ENCODE results near the gene FOXQ1. TPM values are rescaled to one million over a fixed set of nuclear protein-coding genes. Genes with fewer than 3 reads are reported as not detected.

The FOXQ1 gene
- polyA plus RNA-seq, 1 of the 3 experiments (the other 2 are of a cell fraction) = not detected

- peaks cover 5% of the 10 kb centered on the region; the same call in 1 of the 2 replicates for H3K27me3 ChIP-seq (ENCODE audit: insufficient read depth)
- H2AFZ ChIP-seq (ENCODE audit: low read depth) = no peak overlapping the region
- H4K20me1 ChIP-seq (ENCODE audit: insufficient read depth) = no peaks in the 10 kb centered on the region
- ChIA-PET POLR2A (no interaction called here), CTCF (no interaction called here)
- no peaks in the 10 kb centered on the region for H3K36me3 ChIP-seq (replicated peaks in 1 of 2; ENCODE audit: control insufficient read depth in 1 of 2, insufficient read depth in 2 of 2, low read length in 1 of 2)
- no peak overlapping the region for H3K4me2 ChIP-seq
- no peak overlapping the region for H3K9ac ChIP-seq
- no peak overlapping the region for H3K4me3 ChIP-seq (ENCODE audit: low read depth in 2 of 2, low read length in 1 of 2)
- H3K27ac ChIP-seq (ENCODE audit: low read depth in 2 of 2, low read length in 1 of 2) = no peak overlapping the region
- WGBS (ENCODE audit: low lambda C conversion rate) = 9% methylated on average over 3 of the region's 3 CpGs
- no peak for TF ChIP-seq SMC3 (IDR thresholded peaks at IDR 0.05; ENCODE audit: low read depth, low read length)
- no peak for TF ChIP-seq SIN3A (IDR thresholded peaks at IDR 0.05; ENCODE audit: borderline replicate concordance, low read depth, low read length)
- TF ChIP-seq ZBTB33 (IDR thresholded peaks at IDR 0.05; ENCODE audit: borderline replicate concordance, low read depth) = no peak
- TF ChIP-seq JUND (IDR thresholded peaks at IDR 0.05) = no peak
- TF ChIP-seq MXI1 (IDR thresholded peaks at IDR 0.05; ENCODE audit: low read depth, low read length) = no peak
- no peak for TF ChIP-seq TEAD4 (IDR thresholded peaks at IDR 0.05; ENCODE audit: borderline replicate concordance, insufficient read depth)
- TF ChIP-seq YY1 (IDR thresholded peaks at IDR 0.05; ENCODE audit: low read depth) = no peak
- TF ChIP-seq IRF3 (IDR thresholded peaks at IDR 0.05; ENCODE audit: low read depth, low read length) = no peak
- TF ChIP-seq RFX5 (IDR thresholded peaks at IDR 0.05; ENCODE audit: low read length) = no peak
- no peak for TF ChIP-seq RAD21 (IDR thresholded peaks at IDR 0.05; ENCODE audit: low read length)
- TF ChIP-seq USF1 (IDR thresholded peaks at IDR 0.05; ENCODE audit: borderline replicate concordance, low read depth) = no peak
- TF ChIP-seq GABPA (IDR thresholded peaks at IDR 0.05; ENCODE audit: low read depth) = no peak
- TF ChIP-seq PBX3 (IDR thresholded peaks at IDR 0.05) = no peak
- TF ChIP-seq EP300 (IDR thresholded peaks at IDR 0.05; ENCODE audit: borderline replicate concordance in 1 of 2, low read depth in 1 of 2, low read length in 1 of 2) = no peak
- TF ChIP-seq TAF1 (IDR thresholded peaks at IDR 0.05; ENCODE audit: borderline replicate concordance, low read depth, low read length) = no peak
- H3F3A ChIP-seq (replicated peaks; ENCODE audit: insufficient read depth) = peaks cover 3% of the 10 kb centered on the region
- H3K79me2 ChIP-seq (ENCODE audit: insufficient read depth) = no peaks in the 10 kb centered on the region
- DNase-seq = no peak
- H3K9me3 ChIP-seq = no peaks in the 10 kb centered on the region
- no peaks in the 10 kb centered on the region for H3K9me2 ChIP-seq
- 0 out of 4 replicates have a peak, but pooled peaks cover 0 to 4% of the 10 kb centered on the region in 2 experiments for H3K4me1 ChIP-seq (ENCODE audit: control insufficient read depth in 1 of 2, insufficient read depth in 2 of 2, low read depth in 1 of 2, low read length in 1 of 2)
Measured at GRCh38 chr6:1322156-1322555, 10.3 kb downstream of the FOXQ1 start.

Measured in SK-N-SH (cell line).